Measurements from ENCODE around the gene QRICH1.

QRICH1 gene

DNA sequence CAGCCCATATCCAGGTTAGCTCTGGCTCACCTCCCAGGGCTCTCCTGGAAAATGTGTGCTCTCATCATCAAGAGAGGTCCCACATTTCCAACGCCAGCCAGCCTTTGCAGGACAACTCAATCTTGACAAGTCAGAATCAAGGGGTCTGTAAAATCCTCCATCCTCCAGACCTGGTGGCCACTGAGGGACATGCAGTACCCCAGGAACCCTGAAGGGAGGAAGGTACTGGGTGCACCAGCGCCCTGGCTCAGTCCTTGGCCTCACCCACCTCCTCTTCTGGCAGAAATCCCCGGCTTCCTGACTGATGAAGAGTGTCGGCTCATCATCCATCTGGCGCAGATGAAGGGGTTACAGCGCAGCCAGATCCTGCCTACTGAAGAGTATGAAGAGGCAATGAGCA, 92.7 kb downstream of the QRICH1 start:
- in situ Hi-C loops (cut with MboI; ENCODE audit: low sequenced_read_pairs), result no loop called here

DNA sequence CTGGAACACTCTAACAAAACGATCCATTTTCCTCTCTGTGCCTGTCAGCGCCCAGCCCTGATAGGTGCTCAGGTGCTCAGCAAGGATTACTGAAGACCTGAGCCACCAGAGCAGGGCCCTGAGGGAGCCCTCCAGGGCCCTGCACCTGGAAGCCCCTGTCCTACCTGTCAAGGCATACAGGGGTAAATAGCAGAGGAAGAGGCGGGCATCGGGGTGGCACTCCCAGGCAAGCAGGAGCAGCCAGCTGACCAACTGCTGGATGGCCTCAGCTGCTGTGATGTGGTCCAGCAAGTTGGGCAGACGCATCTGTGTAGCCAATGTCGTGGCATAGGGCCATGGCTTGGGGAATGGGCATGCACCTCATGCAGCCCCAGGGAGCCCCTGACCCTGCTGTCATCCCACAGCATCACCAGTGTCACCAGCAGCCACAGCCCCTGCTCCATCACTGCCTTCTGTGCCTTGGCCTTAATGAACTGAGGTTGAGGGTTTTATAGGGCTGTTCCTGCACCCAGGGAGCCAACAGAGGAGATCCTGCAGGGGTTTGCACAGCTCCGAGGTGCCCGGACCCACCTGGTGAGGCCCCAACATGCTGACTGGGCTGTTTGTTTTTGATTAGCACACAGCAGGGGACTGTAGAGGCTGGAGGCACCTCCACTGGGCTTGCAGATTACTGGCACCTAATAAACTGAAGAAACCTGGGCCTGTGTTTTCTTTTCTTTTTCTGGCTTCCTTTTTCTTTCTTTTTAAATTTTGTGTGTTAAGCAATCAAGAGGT, 94.6 kb downstream of the QRICH1 start:
- in situ Hi-C loops (cut with MboI; ENCODE audit: low sequenced_read_pairs), result no loop called here

DNA sequence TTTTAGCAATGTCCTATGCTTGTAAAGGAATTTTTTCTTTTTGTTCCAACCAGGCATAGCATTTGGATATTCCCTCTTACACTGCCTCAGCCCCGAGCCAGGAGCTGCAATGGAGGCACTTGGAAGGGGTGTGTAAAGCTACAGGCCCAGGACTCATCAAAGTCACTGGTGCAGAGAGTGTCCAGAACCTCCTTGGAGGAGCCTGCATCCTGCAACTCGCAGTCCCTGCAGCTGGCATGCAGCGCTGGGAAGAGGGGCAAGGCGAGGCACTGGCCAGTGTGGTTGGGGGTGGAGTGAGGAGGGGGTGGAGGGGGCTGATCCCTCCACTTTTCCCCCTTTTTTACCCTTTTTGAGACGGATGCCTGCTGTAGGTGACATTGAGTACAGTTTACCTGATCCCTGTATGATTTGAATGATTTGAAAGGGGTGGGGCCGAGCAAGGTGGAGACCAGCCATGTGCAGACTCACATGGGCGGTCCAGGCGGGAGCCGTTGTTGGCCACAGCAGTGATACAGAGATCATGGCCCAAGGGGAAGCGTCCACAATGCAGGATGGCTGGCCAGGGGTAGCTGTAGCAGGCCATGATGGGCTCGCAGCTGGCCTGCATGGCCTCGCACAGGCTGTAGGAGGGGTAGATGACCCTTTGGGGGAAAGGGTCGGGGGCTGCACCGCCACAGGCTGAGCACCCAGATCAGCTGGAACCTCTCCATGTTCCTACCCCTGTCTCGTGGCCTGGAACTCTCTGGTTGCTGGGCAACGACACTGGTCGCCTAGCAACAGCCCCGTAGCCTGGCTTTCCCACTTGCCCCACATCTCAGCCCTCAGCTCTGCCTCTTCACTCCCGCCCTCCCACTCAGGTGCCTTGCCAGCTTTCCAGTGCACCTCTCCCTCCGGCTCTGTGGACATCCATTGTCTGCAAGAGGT, 95.9 kb downstream of the QRICH1 start:
- in situ Hi-C loops (cut with MboI; ENCODE audit: low sequenced_read_pairs), result no loop called here

DNA sequence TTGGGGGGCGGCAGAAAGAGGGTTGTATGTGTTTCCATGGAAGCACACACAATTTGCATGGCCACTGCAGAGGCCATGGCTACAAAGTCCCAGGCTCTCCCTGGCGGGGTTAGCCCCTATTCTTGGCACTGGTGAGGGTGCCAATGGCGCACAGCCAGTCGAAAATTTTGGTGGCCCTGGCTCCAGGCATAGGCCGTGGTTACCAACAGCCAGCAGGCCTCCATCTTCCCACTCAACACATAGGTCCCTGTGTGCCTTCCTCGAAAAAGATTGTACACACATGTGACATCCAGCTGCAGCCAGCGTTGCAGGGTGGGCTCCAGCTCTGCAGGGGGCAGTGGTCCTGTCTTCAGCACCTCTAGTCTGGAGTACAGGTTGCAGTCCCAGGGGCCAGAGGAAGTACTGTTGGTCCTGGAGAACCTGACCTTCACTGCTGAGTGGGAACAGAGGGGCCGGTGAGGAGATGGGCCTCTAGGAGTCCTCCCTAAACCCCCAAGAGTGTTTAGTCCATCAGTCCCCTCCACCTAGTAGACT, 96.7 kb downstream of the QRICH1 start:
- in situ Hi-C loops (cut with MboI; ENCODE audit: low sequenced_read_pairs), result no loop called here

DNA sequence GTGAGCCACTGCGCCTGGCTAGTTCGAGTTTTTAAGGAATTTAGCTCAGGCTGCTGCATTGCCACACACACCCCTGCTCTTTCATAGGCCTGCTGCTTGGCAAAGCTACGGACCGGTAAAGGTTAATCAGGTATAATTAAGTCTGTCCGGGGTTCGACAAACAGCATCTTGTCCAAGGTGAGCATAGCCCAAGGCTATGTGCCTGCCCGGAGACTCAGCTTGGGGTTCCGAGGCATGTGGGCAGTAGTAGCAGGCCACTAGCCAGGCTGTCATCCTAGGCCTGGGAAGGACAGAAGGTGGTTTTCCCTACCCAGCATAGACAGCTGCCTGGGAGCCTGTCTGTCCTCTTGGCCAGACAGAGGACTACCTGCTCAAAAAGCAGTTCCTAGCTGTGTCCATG, 97.2 kb downstream of the QRICH1 start:
- in situ Hi-C loops (cut with MboI; ENCODE audit: low sequenced_read_pairs), result no loop called here

DNA sequence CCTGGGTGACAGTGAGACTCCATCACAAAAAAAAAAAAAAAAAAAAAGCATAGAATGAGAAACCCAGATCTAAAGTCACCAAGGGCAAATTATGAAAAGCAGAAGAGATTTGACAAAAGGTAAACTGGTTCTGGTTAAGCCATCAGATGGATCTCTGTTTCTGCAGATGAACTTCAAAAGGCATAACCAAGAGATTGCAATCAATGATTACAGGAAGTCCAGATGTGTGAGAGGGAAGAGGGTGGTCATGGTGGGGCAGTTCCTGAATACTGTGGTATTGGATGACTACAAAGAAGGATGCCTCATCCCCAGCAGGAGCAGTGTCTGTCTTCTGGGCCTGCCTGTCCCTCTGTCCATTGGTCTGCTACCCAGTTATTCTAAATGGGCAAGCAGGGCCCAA, 100.0 kb downstream of the QRICH1 start:
- in situ Hi-C loops (cut with MboI; ENCODE audit: low sequenced_read_pairs), result no loop called here

DNA sequence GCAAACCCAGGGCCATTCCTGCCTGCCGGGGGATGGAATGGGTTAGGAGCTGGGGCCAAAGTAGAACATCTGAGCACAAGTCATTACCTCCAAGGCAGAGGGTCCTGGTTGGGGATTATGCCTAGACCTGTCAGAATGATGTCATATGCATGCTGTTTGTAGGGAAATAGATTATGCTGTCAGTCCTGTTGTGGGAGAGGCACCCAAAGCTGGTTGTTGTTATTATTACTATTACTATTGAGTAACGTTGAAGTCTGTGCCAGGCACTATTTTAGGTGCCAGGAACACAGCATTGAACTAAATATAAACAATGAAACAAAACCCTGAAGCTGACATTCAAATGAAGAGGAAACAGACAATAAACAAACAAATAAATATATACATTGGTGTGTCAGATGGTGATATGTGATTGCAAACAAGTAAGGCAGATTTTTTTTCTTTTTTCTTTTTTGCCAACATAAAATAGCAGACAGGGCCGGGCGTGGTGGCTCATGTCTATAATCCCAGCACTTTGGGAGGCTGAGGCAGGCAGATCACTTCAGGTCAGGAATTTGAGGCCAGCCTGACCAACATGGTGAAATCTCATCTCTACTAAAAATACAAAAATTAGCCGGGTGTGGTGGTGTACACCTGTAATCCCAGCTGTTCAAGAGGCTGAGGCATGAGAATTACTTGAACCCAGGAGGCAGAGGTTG, 101.9 kb downstream of the QRICH1 start:
- in situ Hi-C loops (cut with MboI; ENCODE audit: low sequenced_read_pairs), result no loop called here

DNA sequence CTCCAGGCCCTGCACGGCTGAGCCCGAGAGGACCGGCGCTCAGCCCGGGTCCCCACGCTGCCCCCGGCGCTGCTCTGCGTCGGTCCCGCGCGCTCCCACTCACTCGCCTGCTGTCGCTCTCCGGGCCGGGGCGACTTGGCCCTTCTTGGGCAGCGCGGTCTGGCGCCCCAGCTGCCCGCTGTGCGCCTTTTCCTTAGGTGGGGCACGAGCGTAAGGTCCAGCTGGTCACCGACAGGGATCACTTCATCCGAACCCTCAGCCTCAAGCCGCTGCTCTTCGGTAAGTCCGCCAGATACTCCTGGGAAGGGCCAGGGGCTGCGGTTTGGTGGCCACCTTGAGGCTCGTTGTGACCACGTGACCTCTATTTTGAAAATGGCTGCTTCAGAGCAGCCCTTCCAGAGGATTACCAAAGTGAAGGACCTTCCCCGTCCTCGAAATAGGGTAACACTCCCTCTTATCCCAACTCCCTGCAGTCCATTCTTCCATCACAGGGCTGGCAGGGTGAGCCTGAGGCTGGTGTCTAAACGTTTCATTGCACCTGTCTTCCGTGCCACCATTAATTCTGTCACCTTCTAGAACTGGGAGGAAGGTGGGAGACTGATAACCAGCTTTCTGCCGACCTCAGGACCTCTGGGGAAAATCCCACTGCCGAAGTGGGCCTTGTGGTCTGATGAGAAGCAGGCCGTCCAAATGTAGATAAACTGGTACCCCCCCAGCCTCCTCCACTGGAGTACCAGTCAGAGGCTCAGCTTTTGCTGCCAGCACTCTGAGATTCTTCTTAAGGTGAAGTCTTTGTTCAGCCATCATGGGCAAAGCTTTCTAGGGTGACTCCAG, 103.0 kb downstream of the QRICH1 start:
- in situ Hi-C loops (cut with MboI; ENCODE audit: low sequenced_read_pairs), result no loop called here

DNA sequence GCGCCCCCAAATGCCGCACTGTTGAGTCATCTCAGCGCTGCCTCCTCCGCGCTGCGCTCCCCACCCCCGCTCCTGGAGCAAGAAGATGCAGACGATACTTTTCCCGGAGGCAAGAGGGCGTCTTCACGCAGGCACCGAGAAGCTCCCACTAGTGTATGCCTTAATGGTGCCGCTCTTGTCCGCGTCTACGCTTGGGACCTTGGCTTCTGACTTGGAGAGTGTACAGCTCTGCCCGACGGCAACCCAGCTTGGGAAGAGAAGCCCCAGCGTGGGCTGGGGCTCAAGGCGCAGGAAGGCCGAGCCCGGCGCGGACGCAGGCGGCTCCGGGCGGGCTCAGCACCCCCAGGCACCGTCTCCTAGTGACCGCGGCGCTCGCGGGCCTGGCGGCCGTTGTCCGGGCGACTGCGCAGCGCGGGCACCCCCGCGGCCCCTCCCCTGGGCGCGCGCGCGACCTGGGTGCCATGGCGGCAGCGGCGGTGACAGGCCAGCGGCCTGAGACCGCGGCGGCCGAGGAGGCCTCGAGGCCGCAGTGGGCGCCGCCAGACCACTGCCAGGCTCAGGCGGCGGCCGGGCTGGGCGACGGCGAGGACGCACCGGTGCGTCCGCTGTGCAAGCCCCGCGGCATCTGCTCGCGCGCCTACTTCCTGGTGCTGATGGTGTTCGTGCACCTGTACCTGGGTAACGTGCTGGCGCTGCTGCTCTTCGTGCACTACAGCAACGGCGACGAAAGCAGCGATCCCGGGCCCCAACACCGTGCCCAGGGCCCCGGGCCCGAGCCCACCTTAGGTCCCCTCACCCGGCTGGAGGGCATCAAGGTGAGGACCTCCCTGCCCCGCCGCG, 103.9 kb downstream of the QRICH1 start, which contains the start of gene P4HTM:
TSS of gene P4HTM (plus strand) at position 446 of the 840 bp plus-strand sequence. CDS start at position 462, 16 bp downstream.
- in situ Hi-C loops (cut with MboI; ENCODE audit: low sequenced_read_pairs), result no loop called here

DNA sequence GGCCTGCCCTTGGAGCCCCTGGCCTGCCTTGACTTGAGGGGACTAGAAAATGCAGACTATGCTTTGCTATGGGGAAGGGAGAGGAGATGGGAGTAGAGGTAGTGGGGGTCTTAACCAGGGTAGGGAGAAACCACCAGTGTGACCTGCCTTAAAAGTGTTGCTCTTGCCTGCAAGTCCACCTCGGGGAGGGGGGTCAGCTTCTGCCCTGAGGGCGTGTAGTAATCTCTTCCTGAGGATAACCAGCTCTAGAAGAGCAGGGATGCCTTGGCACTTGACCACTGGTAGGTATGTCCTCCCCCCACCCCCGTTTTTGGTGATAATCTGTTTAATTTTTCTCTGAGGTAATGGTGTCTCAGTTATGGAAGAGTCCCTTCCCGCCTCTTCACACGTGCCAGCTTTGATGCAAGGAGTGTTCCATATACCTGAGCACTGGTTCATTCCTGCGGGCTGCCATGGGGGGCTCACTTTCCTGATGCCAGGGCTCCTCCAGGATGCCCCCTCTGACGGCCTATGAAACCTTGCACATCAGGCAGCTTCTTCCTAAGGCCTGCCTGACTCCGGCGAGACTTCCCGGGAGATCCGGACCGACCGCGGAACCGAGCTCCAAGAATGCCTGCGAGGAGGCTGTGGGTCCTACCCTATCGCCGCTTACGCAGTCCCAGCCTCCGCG, 104.6 kb downstream of the QRICH1 start:
- in situ Hi-C loops (cut with MboI; ENCODE audit: low sequenced_read_pairs), result no loop called here

DNA sequence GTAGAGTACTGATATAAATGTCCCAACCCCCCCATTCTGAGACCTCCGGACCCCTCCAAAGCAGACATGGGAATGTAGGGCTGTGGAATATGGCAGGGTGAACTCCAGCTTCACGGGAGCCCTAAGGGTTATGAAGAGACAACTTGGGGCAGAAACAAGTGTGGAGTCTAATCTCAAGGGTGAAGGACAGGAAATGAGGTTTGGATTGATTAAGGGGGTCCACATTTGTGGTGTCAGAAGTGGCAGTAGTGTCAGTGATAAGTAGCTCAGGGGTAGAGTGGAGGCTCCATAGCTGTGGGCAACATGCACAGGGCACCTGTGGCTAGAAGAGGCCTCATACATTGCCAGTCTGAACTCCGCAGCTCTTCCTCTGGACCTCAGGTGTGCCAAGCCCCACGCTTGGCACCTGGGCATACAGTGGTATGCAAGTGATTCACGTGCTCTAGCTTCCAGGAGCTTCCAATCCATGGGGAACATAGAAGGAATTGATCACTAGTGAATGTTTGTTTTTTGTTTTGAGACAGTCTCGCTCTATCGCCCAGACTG, 108.0 kb downstream of the QRICH1 start:
- in situ Hi-C loops (cut with MboI; ENCODE audit: low sequenced_read_pairs), result no loop called here

DNA sequence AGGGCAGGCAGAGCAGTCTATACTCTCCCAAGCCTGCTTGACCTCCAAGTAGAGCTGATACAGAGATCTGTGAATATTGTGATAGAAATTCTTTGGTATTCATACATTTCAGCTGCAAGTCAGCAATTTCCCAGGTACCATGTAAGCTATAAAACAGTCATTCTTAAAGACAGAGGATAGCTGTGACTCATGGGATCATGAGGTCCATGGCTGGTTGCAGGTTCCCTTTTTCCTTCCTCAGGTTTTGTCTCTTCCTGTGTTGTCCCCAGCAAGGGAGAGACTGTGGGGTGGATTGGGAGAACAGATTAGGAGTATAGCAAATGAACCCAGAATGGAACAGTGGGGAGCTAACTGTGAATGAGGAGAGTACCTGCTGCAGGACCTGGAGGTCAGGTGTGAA, 109.2 kb downstream of the QRICH1 start:
- in situ Hi-C loops (cut with MboI; ENCODE audit: low sequenced_read_pairs), result no loop called here

DNA sequence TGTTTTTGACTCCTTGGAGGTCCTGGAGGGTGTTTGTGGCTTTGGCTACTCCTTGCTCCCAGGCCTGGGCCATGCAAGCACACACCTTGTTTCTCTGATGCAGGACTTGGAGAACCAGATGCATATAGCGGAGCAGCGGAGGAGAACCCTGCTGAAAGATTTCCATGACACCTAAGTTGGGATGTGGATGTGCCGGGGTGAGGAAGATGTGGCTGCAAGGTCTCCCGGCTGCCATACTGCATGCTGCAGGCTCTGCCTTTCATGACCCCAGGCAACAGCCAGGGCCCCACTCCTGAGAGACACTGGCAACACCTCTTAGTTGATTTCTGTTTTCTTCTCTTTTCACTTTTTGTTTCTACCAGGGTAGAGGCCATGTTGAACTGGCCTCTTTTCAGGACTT, 110.8 kb downstream of the QRICH1 start:
- in situ Hi-C loops (cut with MboI; ENCODE audit: low sequenced_read_pairs), result no loop called here

DNA sequence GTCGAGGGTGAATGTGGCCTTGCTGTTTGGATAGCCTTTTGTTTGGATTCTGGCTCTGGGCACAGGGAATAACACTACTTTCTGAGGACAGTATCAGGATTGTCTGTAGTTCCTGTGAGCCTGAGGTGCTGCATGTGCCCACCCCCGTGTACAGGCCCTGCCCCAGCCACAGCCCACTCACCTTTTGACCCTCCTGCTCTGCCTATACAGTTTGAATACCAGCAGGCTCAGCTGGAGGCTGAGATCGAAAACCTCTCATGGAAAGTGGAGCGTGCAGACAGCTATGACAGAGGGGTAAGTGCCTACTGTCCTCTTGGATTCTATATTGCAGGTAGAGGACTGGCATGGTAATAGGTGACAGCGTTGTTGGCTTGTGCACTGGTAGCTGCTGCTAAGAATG, 111.2 kb downstream of the QRICH1 start:
- in situ Hi-C loops (cut with MboI; ENCODE audit: low sequenced_read_pairs), result no loop called here

DNA sequence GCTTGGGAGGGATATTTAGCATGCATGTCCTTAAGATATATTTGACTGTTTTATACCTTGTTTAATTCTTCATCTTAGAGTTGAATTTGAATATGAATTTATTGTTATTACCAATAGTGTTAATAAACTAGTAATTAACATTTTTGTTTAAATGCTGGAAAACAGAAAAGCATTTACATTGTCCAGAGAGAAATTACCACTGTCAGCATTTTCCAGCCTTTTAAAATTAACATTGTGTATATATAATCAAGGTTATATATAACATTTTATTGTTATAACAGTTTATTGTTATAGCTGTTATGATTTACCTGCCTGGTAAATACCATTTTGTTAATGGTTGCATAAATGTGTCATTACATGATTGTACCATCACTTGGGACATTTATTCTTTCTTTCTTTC, 111.9 kb downstream of the QRICH1 start:
- in situ Hi-C loops (cut with MboI; ENCODE audit: low sequenced_read_pairs), result no loop called here

DNA sequence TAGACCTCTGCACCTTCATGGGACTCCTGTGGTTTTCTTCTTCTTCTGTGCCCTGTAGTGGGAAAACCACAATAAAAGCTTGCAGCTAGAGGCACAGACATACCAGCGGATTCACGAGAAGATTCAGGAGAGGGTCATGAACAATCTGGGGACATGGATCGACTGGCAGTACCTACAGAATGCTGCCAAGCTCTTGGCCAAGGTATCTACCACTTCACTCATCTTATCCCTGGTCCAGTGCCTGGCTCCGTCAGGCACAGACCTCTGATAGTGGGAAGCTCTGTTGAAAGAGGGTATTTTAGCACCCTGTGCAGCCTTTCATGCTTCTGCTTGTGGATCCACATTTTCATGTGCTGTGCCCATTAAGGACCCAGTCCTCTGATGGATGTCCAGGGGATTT, 113.6 kb downstream of the QRICH1 start:
- in situ Hi-C loops (cut with MboI; ENCODE audit: low sequenced_read_pairs), result no loop called here
